SK-N-SH treated with all-trans-retinoic acid at 6 μM for 48 hours (cell line): ENCODE results near the gene TPK1.

Experiments
- ATAC-seq: fragments of 200-7000 bp; cut with Tn5 transposase; 3 replicates; pipeline ENCODE4 v1.9.1; 2020; ENCODE audit warnings: mild to moderate bottlenecking, moderate library complexity
- ARNTL ChIP-seq: fragments of 450-650 bp; formaldehyde crosslinking; IDR thresholded peaks from 2 replicates; pipeline ENCODE4 v1.5.0; 2020; ENCODE audit warnings: low read depth, mild to moderate bottlenecking, moderate library complexity, borderline replicate concordance
- BACH2 ChIP-seq: fragments of 250-450 bp; sonication (Bioruptor Pico); IDR thresholded peaks from 2 replicates; pipeline ENCODE4 v1.9.0; 2021; ENCODE audit warnings: mild to moderate bottlenecking, borderline replicate concordance
- CSDC2 ChIP-seq: fragments of 250-450 bp; sonication (Bioruptor Pico); IDR thresholded peaks from 2 replicates; pipeline ENCODE4 v1.5.0; 2020; ENCODE audit warnings: mild to moderate bottlenecking, moderate library complexity
- ESRRG ChIP-seq: fragments of 250-450 bp; sonication (Bioruptor Pico); IDR thresholded peaks from 2 replicates; pipeline ENCODE4 v1.6.1; 2021; ENCODE audit warnings: mild to moderate bottlenecking
- GLIS3 ChIP-seq: fragments of 250-450 bp; sonication (Bioruptor Pico); IDR thresholded peaks from 2 replicates; pipeline ENCODE4 v1.5.0; 2020; ENCODE audit warnings: mild to moderate bottlenecking, moderate library complexity
- ISL1 ChIP-seq: fragments of 250-450 bp; sonication (Bioruptor Pico); IDR thresholded peaks from 2 replicates; pipeline ENCODE4 v2.1.2; 2022; ENCODE audit warnings: mild to moderate bottlenecking, moderate library complexity
- OSR1 ChIP-seq: fragments of 250-450 bp; sonication (Bioruptor Pico); IDR thresholded peaks from 2 replicates; pipeline ENCODE4 v1.8.0; 2022; ENCODE audit warnings: moderate library complexity, mild to moderate bottlenecking, inconsistent platforms
- PPARA ChIP-seq: fragments of 250-450 bp; sonication (Bioruptor Pico); IDR thresholded peaks from 2 replicates; pipeline ENCODE4 v1.5.0; 2020; ENCODE audit warnings: mild to moderate bottlenecking, borderline replicate concordance
- RARB ChIP-seq: fragments of 250-450 bp; sonication (Bioruptor Pico); IDR thresholded peaks from 2 replicates; pipeline ENCODE4 v1.8.0; 2021; ENCODE audit warnings: mild to moderate bottlenecking, moderate library complexity
- SNAI2 ChIP-seq: fragments of 250-450 bp; sonication (Bioruptor Pico); IDR thresholded peaks from 2 replicates; pipeline ENCODE4 v1.5.0; 2020; ENCODE audit warnings: mild to moderate bottlenecking, moderate library complexity
- TCF4 ChIP-seq: fragments of 250-450 bp; sonication (Bioruptor Pico); IDR thresholded peaks from 2 replicates; pipeline ENCODE4 v1.8.0; 2021; ENCODE audit warnings: mild to moderate bottlenecking, moderate library complexity, borderline replicate concordance
- TOX ChIP-seq: fragments of 250-450 bp; sonication (Bioruptor Pico); IDR thresholded peaks from 2 replicates; pipeline ENCODE4 v1.8.0; 2021; ENCODE audit warnings: mild to moderate bottlenecking, moderate library complexity, borderline replicate concordance
- ZC3H10 ChIP-seq: fragments of 250-450 bp; sonication (Bioruptor Pico); IDR thresholded peaks from 2 replicates; pipeline ENCODE4 v1.5.1; 2021; ENCODE audit warnings: mild to moderate bottlenecking, moderate library complexity
- ZFP3 ChIP-seq: fragments of 250-450 bp; sonication (Bioruptor Pico); IDR thresholded peaks from 2 replicates; pipeline ENCODE4 v1.5.0; 2020; ENCODE audit warnings: mild to moderate bottlenecking, moderate library complexity
- ZFP30 ChIP-seq: fragments of 450-650 bp; formaldehyde crosslinking; IDR thresholded peaks from 2 replicates; pipeline ENCODE4 v1.5.0; 2022; ENCODE audit warnings: mild to moderate bottlenecking, moderate library complexity
- ZNF565 ChIP-seq: fragments of 450-650 bp; formaldehyde crosslinking; conservative IDR thresholded peaks from 2 replicates; pipeline ENCODE4 v1.5.0; 2020; ENCODE audit warnings: low read depth, mild to moderate bottlenecking, moderate library complexity
- ZNF70 ChIP-seq: fragments of 450-650 bp; formaldehyde crosslinking; IDR thresholded peaks from 2 replicates; pipeline ENCODE4 v1.5.0; 2020; ENCODE audit warnings: mild to moderate bottlenecking, moderate library complexity
- TF ChIP-seq, protein P1 (sequence below): fragments of 250-450 bp; sonication (Bioruptor Pico); IDR thresholded peaks from 2 replicates; pipeline ENCODE4 v1.8.0; 2020; ENCODE audit warnings: mild to moderate bottlenecking, moderate library complexity, borderline replicate concordance
- TF ChIP-seq, protein P2 (sequence below): fragments of 250-450 bp; sonication (Bioruptor Pico); IDR thresholded peaks from 2 replicates; pipeline ENCODE4 v1.5.1; 2021; ENCODE audit warnings: mild to moderate bottlenecking, moderate library complexity
- TF ChIP-seq, protein P3 (sequence below): fragments of 250-450 bp; sonication (Bioruptor Pico); IDR thresholded peaks from 2 replicates; pipeline ENCODE4 v1.8.0; 2021; ENCODE audit warnings: low read depth, mild to moderate bottlenecking, moderate library complexity, borderline replicate concordance
- TF ChIP-seq, protein P4 (sequence below): fragments of 250-450 bp; sonication (Bioruptor Pico); IDR thresholded peaks from 2 replicates; pipeline ENCODE4 v1.5.1; 2020; ENCODE audit warnings: low read depth, mild to moderate bottlenecking, moderate library complexity
- TF ChIP-seq, protein P5 (sequence below): fragments of 250-450 bp; sonication (Bioruptor Pico); IDR thresholded peaks from 2 replicates; pipeline ENCODE4 v1.5.0; 2020; ENCODE audit warnings: mild to moderate bottlenecking, moderate library complexity

The TPK1 gene

DNA sequence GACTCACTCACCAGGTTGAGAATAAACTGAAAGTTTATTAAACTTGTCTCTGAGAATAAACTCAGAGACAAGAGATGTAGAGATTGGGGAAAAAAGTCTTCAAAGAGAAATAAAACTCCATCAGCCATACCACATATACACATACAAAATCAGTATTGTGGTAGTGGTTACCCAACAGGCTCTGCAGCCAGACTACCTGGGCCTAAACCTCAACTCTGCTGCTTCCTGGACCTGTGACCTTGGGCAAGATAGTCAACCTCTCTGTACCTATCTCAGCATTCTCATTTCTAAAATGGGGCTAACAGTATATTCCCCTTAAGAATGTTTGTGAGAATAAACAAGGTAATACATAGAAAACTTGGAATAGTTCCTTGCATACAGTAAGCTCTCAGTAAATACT lies 15.3 kb downstream of the TPK1 start:
- ATAC-seq = no peak
- TF ChIP-seq, protein P1, sequence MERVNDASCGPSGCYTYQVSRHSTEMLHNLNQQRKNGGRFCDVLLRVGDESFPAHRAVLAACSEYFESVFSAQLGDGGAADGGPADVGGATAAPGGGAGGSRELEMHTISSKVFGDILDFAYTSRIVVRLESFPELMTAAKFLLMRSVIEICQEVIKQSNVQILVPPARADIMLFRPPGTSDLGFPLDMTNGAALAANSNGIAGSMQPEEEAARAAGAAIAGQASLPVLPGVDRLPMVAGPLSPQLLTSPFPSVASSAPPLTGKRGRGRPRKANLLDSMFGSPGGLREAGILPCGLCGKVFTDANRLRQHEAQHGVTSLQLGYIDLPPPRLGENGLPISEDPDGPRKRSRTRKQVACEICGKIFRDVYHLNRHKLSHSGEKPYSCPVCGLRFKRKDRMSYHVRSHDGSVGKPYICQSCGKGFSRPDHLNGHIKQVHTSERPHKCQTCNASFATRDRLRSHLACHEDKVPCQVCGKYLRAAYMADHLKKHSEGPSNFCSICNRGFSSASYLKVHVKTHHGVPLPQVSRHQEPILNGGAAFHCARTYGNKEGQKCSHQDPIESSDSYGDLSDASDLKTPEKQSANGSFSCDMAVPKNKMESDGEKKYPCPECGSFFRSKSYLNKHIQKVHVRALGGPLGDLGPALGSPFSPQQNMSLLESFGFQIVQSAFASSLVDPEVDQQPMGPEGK (CRISPR knock-in tag) = no peak
- TF ChIP-seq ZFP3 (CRISPR knock-in tag) (no peak), CSDC2 (CRISPR knock-in tag) (no peak), ZNF565 (CRISPR knock-in tag) (no peak), OSR1 (no peak), PPARA (CRISPR knock-in tag) (no peak), ZC3H10 (CRISPR knock-in tag) (no peak), TOX (CRISPR knock-in tag) (no peak), BACH2 (CRISPR knock-in tag) (no peak), ZFP30 (CRISPR knock-in tag) (no peak), ESRRG (CRISPR knock-in tag) (no peak), ISL1 (CRISPR knock-in tag) (no peak), ARNTL (no peak)
- TF ChIP-seq, protein P2, sequence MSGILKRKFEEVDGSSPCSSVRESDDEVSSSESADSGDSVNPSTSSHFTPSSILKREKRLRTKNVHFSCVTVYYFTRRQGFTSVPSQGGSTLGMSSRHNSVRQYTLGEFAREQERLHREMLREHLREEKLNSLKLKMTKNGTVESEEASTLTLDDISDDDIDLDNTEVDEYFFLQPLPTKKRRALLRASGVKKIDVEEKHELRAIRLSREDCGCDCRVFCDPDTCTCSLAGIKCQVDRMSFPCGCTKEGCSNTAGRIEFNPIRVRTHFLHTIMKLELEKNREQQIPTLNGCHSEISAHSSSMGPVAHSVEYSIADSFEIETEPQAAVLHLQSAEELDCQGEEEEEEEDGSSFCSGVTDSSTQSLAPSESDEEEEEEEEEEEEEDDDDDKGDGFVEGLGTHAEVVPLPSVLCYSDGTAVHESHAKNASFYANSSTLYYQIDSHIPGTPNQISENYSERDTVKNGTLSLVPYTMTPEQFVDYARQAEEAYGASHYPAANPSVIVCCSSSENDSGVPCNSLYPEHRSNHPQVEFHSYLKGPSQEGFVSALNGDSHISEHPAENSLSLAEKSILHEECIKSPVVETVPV (CRISPR knock-in tag) = no peak
- TF ChIP-seq, protein P3, sequence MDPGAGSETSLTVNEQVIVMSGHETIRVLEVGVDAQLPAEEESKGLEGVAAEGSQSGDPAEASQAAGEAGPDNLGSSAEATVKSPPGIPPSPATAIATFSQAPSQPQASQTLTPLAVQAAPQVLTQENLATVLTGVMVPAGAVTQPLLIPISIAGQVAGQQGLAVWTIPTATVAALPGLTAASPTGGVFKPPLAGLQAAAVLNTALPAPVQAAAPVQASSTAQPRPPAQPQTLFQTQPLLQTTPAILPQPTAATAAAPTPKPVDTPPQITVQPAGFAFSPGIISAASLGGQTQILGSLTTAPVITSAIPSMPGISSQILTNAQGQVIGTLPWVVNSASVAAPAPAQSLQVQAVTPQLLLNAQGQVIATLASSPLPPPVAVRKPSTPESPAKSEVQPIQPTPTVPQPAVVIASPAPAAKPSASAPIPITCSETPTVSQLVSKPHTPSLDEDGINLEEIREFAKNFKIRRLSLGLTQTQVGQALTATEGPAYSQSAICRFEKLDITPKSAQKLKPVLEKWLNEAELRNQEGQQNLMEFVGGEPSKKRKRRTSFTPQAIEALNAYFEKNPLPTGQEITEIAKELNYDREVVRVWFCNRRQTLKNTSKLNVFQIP = no peak
- TF ChIP-seq, all 23 proteins: peak for 0

DNA sequence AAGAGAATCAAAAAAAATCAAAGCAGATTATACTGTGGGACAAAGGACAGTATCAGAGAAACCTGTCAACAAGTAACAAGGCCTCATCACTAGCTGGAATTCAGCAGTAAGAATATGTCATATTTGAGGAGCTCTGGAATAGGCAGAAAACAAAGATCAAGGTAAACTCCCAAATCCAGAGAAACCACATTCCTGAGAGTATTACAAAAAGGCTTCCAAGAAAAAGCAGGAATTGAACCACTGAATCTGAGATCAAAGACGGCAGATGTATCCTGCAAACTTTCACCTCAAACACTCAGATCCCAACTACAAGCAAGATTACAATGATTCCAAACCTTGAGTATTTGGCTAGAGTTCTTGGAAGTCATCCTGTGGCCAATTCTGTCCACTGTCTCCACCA lies 16.3 kb downstream of the TPK1 start:
- TF ChIP-seq ZC3H10 (CRISPR knock-in tag) = no peak
- TF ChIP-seq TCF4 (CRISPR knock-in tag) = no peak
- TF ChIP-seq CSDC2 (CRISPR knock-in tag) = no peak
- no peak for TF ChIP-seq ZNF70 (CRISPR knock-in tag)
- TF ChIP-seq ARNTL = no peak
- no peak for TF ChIP-seq SNAI2 (CRISPR knock-in tag)
- no peak for TF ChIP-seq TOX (CRISPR knock-in tag)
- no peak for TF ChIP-seq PPARA (CRISPR knock-in tag)
- TF ChIP-seq, protein P3 = no peak
- TF ChIP-seq ESRRG (CRISPR knock-in tag) = no peak
- TF ChIP-seq, protein P2 (CRISPR knock-in tag) = no peak
- no peak for TF ChIP-seq ZNF565 (CRISPR knock-in tag)
- TF ChIP-seq ZFP3 (CRISPR knock-in tag) = no peak
- no peak for TF ChIP-seq OSR1
- TF ChIP-seq, protein P4, sequence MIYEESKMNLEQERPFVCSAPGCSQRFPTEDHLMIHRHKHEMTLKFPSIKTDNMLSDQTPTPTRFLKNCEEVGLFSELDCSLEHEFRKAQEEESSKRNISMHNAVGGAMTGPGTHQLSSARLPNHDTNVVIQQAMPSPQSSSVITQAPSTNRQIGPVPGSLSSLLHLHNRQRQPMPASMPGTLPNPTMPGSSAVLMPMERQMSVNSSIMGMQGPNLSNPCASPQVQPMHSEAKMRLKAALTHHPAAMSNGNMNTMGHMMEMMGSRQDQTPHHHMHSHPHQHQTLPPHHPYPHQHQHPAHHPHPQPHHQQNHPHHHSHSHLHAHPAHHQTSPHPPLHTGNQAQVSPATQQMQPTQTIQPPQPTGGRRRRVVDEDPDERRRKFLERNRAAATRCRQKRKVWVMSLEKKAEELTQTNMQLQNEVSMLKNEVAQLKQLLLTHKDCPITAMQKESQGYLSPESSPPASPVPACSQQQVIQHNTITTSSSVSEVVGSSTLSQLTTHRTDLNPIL (CRISPR knock-in tag) = no peak
- TF ChIP-seq RARB = no peak
- no peak for TF ChIP-seq BACH2 (CRISPR knock-in tag)
- TF ChIP-seq ZFP30 (CRISPR knock-in tag) = no peak
- TF ChIP-seq GLIS3 = no peak
- no peak for TF ChIP-seq ISL1 (CRISPR knock-in tag)
- no peak for ATAC-seq

DNA sequence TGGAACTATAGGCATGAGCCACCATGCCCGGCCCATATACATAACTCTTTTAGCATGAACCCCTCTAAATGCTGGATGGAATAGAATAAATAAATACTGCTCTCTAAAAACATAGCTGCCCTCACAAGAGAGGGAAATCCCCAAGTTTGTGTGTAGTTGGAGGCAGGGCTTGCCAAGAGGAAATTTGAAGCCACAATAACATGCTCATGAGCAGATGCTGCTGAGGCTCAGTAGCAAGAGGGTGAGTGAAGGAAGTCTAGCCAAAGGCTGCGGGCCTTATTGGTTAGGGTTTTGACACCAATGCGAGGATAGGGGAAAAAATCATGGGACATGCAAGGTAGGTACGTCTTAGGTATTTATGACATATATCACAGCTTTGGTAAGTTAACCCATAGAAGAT lies 17.3 kb downstream of the TPK1 start:
- TF ChIP-seq TCF4 (CRISPR knock-in tag) (no peak), ZFP3 (CRISPR knock-in tag) (no peak), ISL1 (CRISPR knock-in tag) (no peak), ZFP30 (CRISPR knock-in tag) (no peak), TOX (CRISPR knock-in tag) (no peak), PPARA (CRISPR knock-in tag) (no peak), ZNF70 (CRISPR knock-in tag) (no peak), ESRRG (CRISPR knock-in tag) (no peak)
- TF ChIP-seq, protein P5, sequence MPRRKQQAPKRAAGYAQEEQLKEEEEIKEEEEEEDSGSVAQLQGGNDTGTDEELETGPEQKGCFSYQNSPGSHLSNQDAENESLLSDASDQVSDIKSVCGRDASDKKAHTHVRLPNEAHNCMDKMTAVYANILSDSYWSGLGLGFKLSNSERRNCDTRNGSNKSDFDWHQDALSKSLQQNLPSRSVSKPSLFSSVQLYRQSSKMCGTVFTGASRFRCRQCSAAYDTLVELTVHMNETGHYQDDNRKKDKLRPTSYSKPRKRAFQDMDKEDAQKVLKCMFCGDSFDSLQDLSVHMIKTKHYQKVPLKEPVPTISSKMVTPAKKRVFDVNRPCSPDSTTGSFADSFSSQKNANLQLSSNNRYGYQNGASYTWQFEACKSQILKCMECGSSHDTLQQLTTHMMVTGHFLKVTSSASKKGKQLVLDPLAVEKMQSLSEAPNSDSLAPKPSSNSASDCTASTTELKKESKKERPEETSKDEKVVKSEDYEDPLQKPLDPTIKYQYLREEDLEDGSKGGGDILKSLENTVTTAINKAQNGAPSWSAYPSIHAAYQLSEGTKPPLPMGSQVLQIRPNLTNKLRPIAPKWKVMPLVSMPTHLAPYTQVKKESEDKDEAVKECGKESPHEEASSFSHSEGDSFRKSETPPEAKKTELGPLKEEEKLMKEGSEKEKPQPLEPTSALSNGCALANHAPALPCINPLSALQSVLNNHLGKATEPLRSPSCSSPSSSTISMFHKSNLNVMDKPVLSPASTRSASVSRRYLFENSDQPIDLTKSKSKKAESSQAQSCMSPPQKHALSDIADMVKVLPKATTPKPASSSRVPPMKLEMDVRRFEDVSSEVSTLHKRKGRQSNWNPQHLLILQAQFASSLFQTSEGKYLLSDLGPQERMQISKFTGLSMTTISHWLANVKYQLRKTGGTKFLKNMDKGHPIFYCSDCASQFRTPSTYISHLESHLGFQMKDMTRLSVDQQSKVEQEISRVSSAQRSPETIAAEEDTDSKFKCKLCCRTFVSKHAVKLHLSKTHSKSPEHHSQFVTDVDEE = no peak
- TF ChIP-seq, protein P2 (CRISPR knock-in tag) = no peak
- ATAC-seq = peak; percentile 36; the same call in 1 of the 3 replicates
